Suprapubic skin (tissue), 4 donors: ENCODE data around the gene CYP8B1.
A peak's percentile ranks its signal among the peaks of the same experiment; 100 is the strongest.

Source experiments
- CTCF ChIP-seq, 2 donors: fragments of 200-600 bp in 1 of 2; fragments of 450-650 bp in 1 of 2; sonication (generic) in 1 of 2; IDR thresholded peaks; one replicate each; pipeline ENCODE4 v1.5.1; 2016 to 2019; ENCODE audit warnings: antibody characterized with exemption in 2 of 2, mild to moderate bottlenecking in 1 of 2, moderate library complexity in 1 of 2
- EP300 ChIP-seq: sonication (generic); formaldehyde crosslinking; IDR thresholded peaks from one replicate; pipeline ENCODE4 v1.6.1; 2017; ENCODE audit warnings: antibody characterized with exemption
- POLR2A ChIP-seq, 2 donors: fragments of 450-650 bp; IDR thresholded peaks; one replicate each; pipeline ENCODE4 v1.6.1; 2017; ENCODE audit warnings: antibody characterized with exemption in 2 of 2, mild to moderate bottlenecking in 2 of 2, moderate library complexity in 2 of 2
- POLR2AphosphoS5 ChIP-seq, 3 donors: sonication (generic); formaldehyde crosslinking; IDR thresholded peaks; one replicate each; pipeline ENCODE4 v1.6.1; 2017; ENCODE audit warnings: antibody characterized with exemption in 3 of 3

- TF ChIP-seq CTCF (IDR thresholded peaks at IDR 0.05) (peak; percentile 70 to 80), POLR2AphosphoS5 (IDR thresholded peaks at IDR 0.05) (no peak), EP300 (no peak), POLR2A (IDR thresholded peaks at IDR 0.05) (no peak)
Observed at GRCh38 chr3:42839616-42840015, 36.1 kb downstream of the CYP8B1 start.
